Bronchial epithelial cell (primary cell): ENCODE measurements around the gene SRP72. TPM values are rescaled to one million over a fixed set of nuclear protein-coding genes. Genes with fewer than 3 reads are reported as not detected.
"Not testable (repeated sequence)": the region's sequence is repeated elsewhere in the genome, so short reads cannot be mapped to it uniquely, and the experiment has no call there.

Experiments used
- DNase-seq: peaks from one replicate; pipeline ENCODE4 v3.0.0-alpha.2; 2010; ENCODE audit warnings: low read depth
- FAIRE-seq: peaks from 2 replicates; lab custom pipeline; 2011; peaks lifted over from hg19 to GRCh38; lab: Jason Lieb, UNC
- H3K27me3 ChIP-seq: 2 replicates; pipeline ENCODE4 v1.5.1; 2011; ENCODE audit warnings: low read length; ENCODE audit not compliant: control insufficient read depth, insufficient read depth
- H3K36me3 ChIP-seq: 2 replicates; pipeline ENCODE4 v1.5.1; 2011; ENCODE audit warnings: low read length; ENCODE audit not compliant: control insufficient read depth, insufficient read depth
- H3K4me3 ChIP-seq: 2 replicates; pipeline ENCODE4 v1.5.1; 2011; ENCODE audit warnings: mild to moderate bottlenecking, low read depth, low read length, control low read depth
- total RNA-seq: library from RNA; depleted of rRNA; stranded (reverse); fragments of >200 nt; gene quantifications from 2 replicates; pipeline ENCODE4 v1.2.1, GENCODE V29; 2014
- TF ChIP-seq, protein P1 (sequence below): IDR thresholded peaks from 2 replicates; pipeline ENCODE4 v1.5.1; 2011; ENCODE audit warnings: mild to moderate bottlenecking, moderate library complexity, low read length, control low read depth, inconsistent platforms; ENCODE audit not compliant: insufficient read depth, severe bottlenecking

SRP72 gene
- total RNA-seq, 1 donor from 2014 or later: 73.7 TPM

- TF ChIP-seq, protein P1, sequence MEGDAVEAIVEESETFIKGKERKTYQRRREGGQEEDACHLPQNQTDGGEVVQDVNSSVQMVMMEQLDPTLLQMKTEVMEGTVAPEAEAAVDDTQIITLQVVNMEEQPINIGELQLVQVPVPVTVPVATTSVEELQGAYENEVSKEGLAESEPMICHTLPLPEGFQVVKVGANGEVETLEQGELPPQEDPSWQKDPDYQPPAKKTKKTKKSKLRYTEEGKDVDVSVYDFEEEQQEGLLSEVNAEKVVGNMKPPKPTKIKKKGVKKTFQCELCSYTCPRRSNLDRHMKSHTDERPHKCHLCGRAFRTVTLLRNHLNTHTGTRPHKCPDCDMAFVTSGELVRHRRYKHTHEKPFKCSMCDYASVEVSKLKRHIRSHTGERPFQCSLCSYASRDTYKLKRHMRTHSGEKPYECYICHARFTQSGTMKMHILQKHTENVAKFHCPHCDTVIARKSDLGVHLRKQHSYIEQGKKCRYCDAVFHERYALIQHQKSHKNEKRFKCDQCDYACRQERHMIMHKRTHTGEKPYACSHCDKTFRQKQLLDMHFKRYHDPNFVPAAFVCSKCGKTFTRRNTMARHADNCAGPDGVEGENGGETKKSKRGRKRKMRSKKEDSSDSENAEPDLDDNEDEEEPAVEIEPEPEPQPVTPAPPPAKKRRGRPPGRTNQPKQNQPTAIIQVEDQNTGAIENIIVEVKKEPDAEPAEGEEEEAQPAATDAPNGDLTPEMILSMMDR: no peak
- no peaks in the 10 kb centered on the region for H3K27me3 ChIP-seq
- DNase-seq: no peak
- H3K36me3 ChIP-seq: no peaks in the 10 kb centered on the region
- no peak overlapping the region for H3K4me3 ChIP-seq
- no peak for FAIRE-seq
Measured at GRCh38 chr4:56438766-56439165, 28.7 kb upstream of the SRP72 start.

GRCh38 chr4:56440983-56441382 is 26.4 kb upstream of the SRP72 start:
- Histone ChIP-seq H3K4me3 (no peak overlapping the region), H3K36me3 (no peaks in the 10 kb centered on the region), H3K27me3 (no peaks in the 10 kb centered on the region)
- TF ChIP-seq, protein P1: no peak
- DNase-seq: no peak
- FAIRE-seq: no peak

DNA sequence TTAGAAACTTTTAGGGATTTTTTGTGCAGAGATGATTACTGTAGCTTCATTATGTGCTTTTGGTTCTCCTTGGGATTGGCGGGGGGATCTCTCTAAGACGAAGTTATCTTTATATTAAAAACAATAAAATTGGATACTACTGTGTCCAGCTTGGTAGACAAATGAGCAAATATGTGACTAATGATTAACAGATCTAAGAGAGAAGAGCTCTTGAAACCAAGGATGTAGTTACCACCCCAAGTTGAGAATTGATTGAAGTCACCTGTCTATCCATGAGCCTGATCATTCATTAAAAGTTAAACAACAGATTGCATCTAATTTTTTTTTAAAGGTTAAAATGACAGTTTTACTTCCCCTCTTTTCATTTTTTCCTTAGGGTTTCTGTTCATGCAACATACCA is 22.7 kb upstream of the SRP72 start:
- Histone ChIP-seq H3K27me3 (no peaks in the 10 kb centered on the region), H3K36me3 (peaks cover 1% of the 10 kb centered on the region), H3K4me3 (no peak overlapping the region)
- TF ChIP-seq, protein P1: no peak
- no peak for FAIRE-seq
- DNase-seq: no peak

- Histone ChIP-seq H3K4me3 (no peak overlapping the region), H3K27me3 (no peaks in the 10 kb centered on the region), H3K36me3 (peaks cover 2% of the 10 kb centered on the region)
- FAIRE-seq (no peak), DNase-seq (no peak)
- TF ChIP-seq, protein P1: no peak
Measured at GRCh38 chr4:56445699-56446098, 21.7 kb upstream of the SRP72 start.

GRCh38 chr4:56448301-56448700 is 19.1 kb upstream of the SRP72 start:
- Histone ChIP-seq H3K27me3 (no peaks in the 10 kb centered on the region), H3K36me3 (peaks cover 7% of the 10 kb centered on the region), H3K4me3 (no peak overlapping the region)
- FAIRE-seq (no peak), DNase-seq (no peak)
- TF ChIP-seq, protein P1: no peak

DNA sequence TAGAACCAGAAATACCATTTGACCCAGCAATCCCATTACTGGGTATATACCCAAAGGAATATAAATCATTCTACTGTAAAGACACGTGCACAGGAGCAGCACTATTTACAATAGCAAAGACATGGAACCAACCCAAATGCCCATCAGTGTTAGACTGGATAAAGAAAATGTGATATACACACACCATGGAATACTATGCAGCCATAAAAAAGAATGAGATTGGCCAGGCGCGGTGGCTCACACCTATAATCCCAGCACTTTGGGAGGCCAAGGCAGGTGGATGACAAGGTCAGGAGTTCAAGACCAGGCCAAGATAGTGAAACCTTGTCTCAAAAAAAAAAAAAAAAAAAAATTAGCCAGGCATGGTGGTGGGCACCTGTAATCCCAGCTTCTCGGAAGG is 17.9 kb upstream of the SRP72 start:
- DNase-seq, H3K27me3 ChIP-seq, H3K4me3 ChIP-seq, FAIRE-seq: not testable (repeated sequence)
- H3K36me3 ChIP-seq: peaks cover 11% of the 10 kb centered on the region
